Naive B cell (primary cell): Measurements from ENCODE around the gene ZNF292. TPM values are rescaled to one million over a fixed set of nuclear protein-coding genes. Genes with fewer than 3 reads are reported as not detected.
A peak's percentile ranks its signal among the peaks of the same experiment; 100 is the strongest.
"Not testable (repeated sequence)": the region's sequence is repeated elsewhere in the genome, so short reads cannot be mapped to it uniquely, and the experiment has no call there.

Source experiments
- ATAC-seq, 2 donors: fragments of 150-1000 bp; cut with Tn5 transposase; 2 replicates each; pipeline ENCODE4 v1.10.0; 2021; ENCODE audit warnings: low read depth in 2 of 2, mild to moderate bottlenecking in 2 of 2, moderate library complexity in 2 of 2
- DNase-seq: peaks from one replicate; pipeline ENCODE4 v3.0.0; 2022
- H3K27ac Mint-ChIP-seq, 6 donors: one replicate each; pipeline ENCODE4 v1.8.0; 2020 to 2022; ENCODE audit warnings: mild to moderate bottlenecking in 6 of 6, mixed read lengths in 6 of 6, moderate library complexity in 5 of 6, inconsistent platforms in 2 of 6
- H3K27me3 Mint-ChIP-seq, 3 donors: one replicate each; pipeline ENCODE4 v1.8.0; 2021 to 2022; ENCODE audit warnings: mixed read lengths in 3 of 3, mild to moderate bottlenecking in 1 of 3
- H3K36me3 Mint-ChIP-seq, 2 donors: one replicate each; pipeline ENCODE4 v1.8.0; 2020 to 2022; ENCODE audit warnings: mixed read lengths in 2 of 2, inconsistent platforms in 1 of 2, mild to moderate bottlenecking in 1 of 2
- H3K4me1 Mint-ChIP-seq, 3 donors: one replicate each; pipeline ENCODE4 v1.8.0; 2020 to 2022; ENCODE audit warnings: mixed read lengths in 3 of 3, inconsistent platforms in 1 of 3, mild to moderate bottlenecking in 1 of 3, moderate library complexity in 1 of 3
- H3K4me3 Mint-ChIP-seq, 8 donors: one replicate each; pipeline ENCODE4 v1.8.0; 2020 to 2022; ENCODE audit warnings: mild to moderate bottlenecking in 8 of 8, mixed read lengths in 8 of 8, moderate library complexity in 8 of 8, inconsistent platforms in 2 of 8
- H3K9me3 Mint-ChIP-seq, 7 donors: one replicate each; pipeline ENCODE4 v1.8.0; 2020 to 2022; ENCODE audit warnings: mixed read lengths in 7 of 7, mild to moderate bottlenecking in 5 of 7, inconsistent platforms in 2 of 7, moderate library complexity in 1 of 7
- polyA plus RNA-seq, 6 donors: library from polyadenylated mRNA; unstranded; fragments of 300-500 nt; fragmentation: Illumina TruSeq; gene quantifications; one replicate each; pipeline ENCODE4 v1.2.3, GENCODE V29; 2021; ENCODE audit warnings: low read depth in 6 of 6

The ZNF292 gene
- polyA plus RNA-seq, 6 donors from 2014 or later: 19.4 to 48.9 (median 38.4) TPM

GRCh38 chr6:87264481-87264880, 109.1 kb downstream of the ZNF292 start:
- Mint-ChIP-seq H3K9me3 (peaks cover 0 to 10% (median 0%) of the 10 kb centered on the region in 7 donors), H3K27me3 (no peaks in the 10 kb centered on the region), H3K4me3 (no peak overlapping the region), H3K4me1 (peaks cover 6 to 21% (median 18%) of the 10 kb centered on the region in 3 donors), H3K27ac (peak overlapping the region in 2 of 6 donors; percentile 1 to 22), H3K36me3 (peaks cover 5 to 10% of the 10 kb centered on the region in 2 donors)
- no peak for ATAC-seq
- DNase-seq: no peak

- H3K27ac Mint-ChIP-seq: peak overlapping the region in 2 of 6 donors; percentile 36 to 46
- H3K4me1 Mint-ChIP-seq: peaks cover 0 to 3% (median 0%) of the 10 kb centered on the region in 3 donors
- H3K36me3 Mint-ChIP-seq: no peaks in the 10 kb centered on the region
- no peaks in the 10 kb centered on the region for H3K27me3 Mint-ChIP-seq
- DNase-seq (no peak), ATAC-seq (no peak)
- H3K9me3 Mint-ChIP-seq: peaks cover 0 to 11% (median 0%) of the 10 kb centered on the region in 7 donors
- H3K4me3 Mint-ChIP-seq: no peak overlapping the region
These were observed 119.4 kb downstream of the ZNF292 start for GRCh38 chr6:87274660-87275274.

- Mint-ChIP-seq H3K27ac (no peak overlapping the region), H3K4me1 (peaks cover 0 to 3% (median 0%) of the 10 kb centered on the region in 3 donors), H3K9me3 (peaks cover 0 to 11% (median 0%) of the 10 kb centered on the region in 7 donors), H3K36me3 (no peaks in the 10 kb centered on the region), H3K4me3 (no peak overlapping the region), H3K27me3 (no peaks in the 10 kb centered on the region)
- ATAC-seq (no peak), DNase-seq (no peak)
These were observed 121.3 kb downstream of the ZNF292 start for GRCh38 chr6:87276624-87277023.

GRCh38 chr6:87277123-87277522, 121.8 kb downstream of the ZNF292 start:
- Mint-ChIP-seq H3K27ac (no peak overlapping the region), H3K27me3 (no peaks in the 10 kb centered on the region), H3K36me3 (no peaks in the 10 kb centered on the region), H3K4me3 (no peak overlapping the region), H3K4me1 (peaks cover 0 to 3% (median 0%) of the 10 kb centered on the region in 3 donors), H3K9me3 (peaks cover 0 to 10% (median 0%) of the 10 kb centered on the region in 7 donors)
- ATAC-seq (no peak), DNase-seq (no peak)

- Mint-ChIP-seq H3K27me3 (no peaks in the 10 kb centered on the region), H3K27ac (peak overlapping the region in 1 of 6 donors; percentile 76)
These were observed 123.8 kb downstream of the ZNF292 start for GRCh38 chr6:87279196-87279595.

GRCh38 chr6:87281426-87281825, 126.1 kb downstream of the ZNF292 start:
- Mint-ChIP-seq H3K9me3 (peaks cover 0 to 9% (median 0%) of the 10 kb centered on the region in 7 donors), H3K4me1 (peaks cover 0 to 3% (median 0%) of the 10 kb centered on the region in 3 donors), H3K36me3 (no peaks in the 10 kb centered on the region), H3K27ac (peak overlapping the region in 1 of 6 donors; percentile 37), H3K27me3 (peaks cover 5 to 12% (median 11%) of the 10 kb centered on the region in 3 donors), H3K4me3 (peak overlapping the region in 1 of 8 donors; percentile 9)
- ATAC-seq (no peak), DNase-seq (no peak)

More at GRCh38 chr6:87279196-87279595, 123.8 kb downstream of the ZNF292 start:
- Mint-ChIP-seq H3K9me3 (no peaks in the 10 kb centered on the region), H3K4me1 (peaks cover 0 to 3% (median 0%) of the 10 kb centered on the region in 3 donors), H3K36me3 (no peaks in the 10 kb centered on the region), H3K4me3 (no peak overlapping the region)
- ATAC-seq (no peak), DNase-seq (no peak)

GRCh38 chr6:87282743-87283142, 127.4 kb downstream of the ZNF292 start:
- H3K4me1 Mint-ChIP-seq: peaks cover 0 to 3% (median 0%) of the 10 kb centered on the region in 3 donors
- peaks cover 0 to 9% (median 0%) of the 10 kb centered on the region in 7 donors for H3K9me3 Mint-ChIP-seq
- H3K36me3 Mint-ChIP-seq: no peaks in the 10 kb centered on the region
- no peak overlapping the region for H3K27ac Mint-ChIP-seq
- ATAC-seq (no peak), DNase-seq (no peak)
- H3K27me3 Mint-ChIP-seq: peaks cover 6 to 22% (median 14%) of the 10 kb centered on the region in 3 donors
- no peak overlapping the region for H3K4me3 Mint-ChIP-seq

- H3K4me3 Mint-ChIP-seq: peak overlapping the region in 2 of 8 donors; percentile 22 to 30
- peaks cover 6 to 24% (median 16%) of the 10 kb centered on the region in 3 donors for H3K27me3 Mint-ChIP-seq
- H3K9me3 Mint-ChIP-seq: peaks cover 0 to 9% (median 0%) of the 10 kb centered on the region in 7 donors
- DNase-seq (no peak), ATAC-seq (no peak)
- peak overlapping the region in 1 of 6 donors; percentile 60 for H3K27ac Mint-ChIP-seq
- no peaks in the 10 kb centered on the region for H3K36me3 Mint-ChIP-seq
- peaks cover 0 to 3% (median 0%) of the 10 kb centered on the region in 3 donors for H3K4me1 Mint-ChIP-seq
These were observed 128.1 kb downstream of the ZNF292 start for GRCh38 chr6:87283461-87283860.

GRCh38 chr6:87287251-87287650, 131.9 kb downstream of the ZNF292 start:
- Mint-ChIP-seq H3K27ac (no peak overlapping the region), H3K4me3 (peak overlapping the region in 1 of 8 donors; percentile 54), H3K9me3 (peaks cover 0 to 9% (median 0%) of the 10 kb centered on the region in 7 donors), H3K4me1 (no peaks in the 10 kb centered on the region), H3K27me3 (peaks cover 18 to 34% (median 24%) of the 10 kb centered on the region in 3 donors), H3K36me3 (no peaks in the 10 kb centered on the region)
- ATAC-seq (no peak), DNase-seq (no peak)

GRCh38 chr6:87289571-87289970, 134.2 kb downstream of the ZNF292 start:
- DNase-seq: no peak
- peaks cover 21 to 44% (median 28%) of the 10 kb centered on the region in 3 donors for H3K27me3 Mint-ChIP-seq
- peak overlapping the region in 1 of 8 donors; percentile 25 for H3K4me3 Mint-ChIP-seq
- H3K4me1 Mint-ChIP-seq: no peaks in the 10 kb centered on the region
- peaks cover 0 to 9% (median 0%) of the 10 kb centered on the region in 7 donors for H3K9me3 Mint-ChIP-seq
- no peak for ATAC-seq
- no peaks in the 10 kb centered on the region for H3K36me3 Mint-ChIP-seq
- H3K27ac Mint-ChIP-seq: no peak overlapping the region

- H3K27me3 Mint-ChIP-seq: peaks cover 21 to 36% (median 27%) of the 10 kb centered on the region in 3 donors
These were observed 136.5 kb downstream of the ZNF292 start for GRCh38 chr6:87291883-87292282.

GRCh38 chr6:87293526-87293925, 138.2 kb downstream of the ZNF292 start:
- H3K4me1 Mint-ChIP-seq: no peaks in the 10 kb centered on the region
- peaks cover 29 to 39% (median 32%) of the 10 kb centered on the region in 3 donors for H3K27me3 Mint-ChIP-seq
- DNase-seq (no peak), ATAC-seq (no peak)
- peaks cover 0 to 2% (median 0%) of the 10 kb centered on the region in 7 donors for H3K9me3 Mint-ChIP-seq
- no peak overlapping the region for H3K4me3 Mint-ChIP-seq
- no peak overlapping the region for H3K27ac Mint-ChIP-seq
- H3K36me3 Mint-ChIP-seq: no peaks in the 10 kb centered on the region

More at GRCh38 chr6:87291883-87292282, 136.5 kb downstream of the ZNF292 start:
- no peak overlapping the region for H3K27ac Mint-ChIP-seq
- no peaks in the 10 kb centered on the region for H3K4me1 Mint-ChIP-seq
- no peak for DNase-seq
- ATAC-seq: no peak
- H3K4me3 Mint-ChIP-seq: no peak overlapping the region
- no peaks in the 10 kb centered on the region for H3K36me3 Mint-ChIP-seq
- H3K9me3 Mint-ChIP-seq: no peaks in the 10 kb centered on the region

- DNase-seq: no peak
- peaks cover 0 to 5% (median under 1%) of the 10 kb centered on the region in 7 donors for H3K9me3 Mint-ChIP-seq
- ATAC-seq: no peak
- peaks cover 29 to 56% (median 48%) of the 10 kb centered on the region in 3 donors for H3K27me3 Mint-ChIP-seq
- no peak overlapping the region for H3K27ac Mint-ChIP-seq
- H3K4me3 Mint-ChIP-seq: no peak overlapping the region
- H3K4me1 Mint-ChIP-seq: no peaks in the 10 kb centered on the region
- peaks cover 0 to 5% of the 10 kb centered on the region in 2 donors for H3K36me3 Mint-ChIP-seq
These were observed 141.8 kb downstream of the ZNF292 start for GRCh38 chr6:87297119-87297518.

- not testable (repeated sequence) for H3K27ac Mint-ChIP-seq, H3K4me1 Mint-ChIP-seq, H3K4me3 Mint-ChIP-seq, DNase-seq, ATAC-seq
- peaks cover 0 to 18% of the 10 kb centered on the region in 2 donors for H3K36me3 Mint-ChIP-seq
- peaks cover 30 to 60% (median 50%) of the 10 kb centered on the region in 3 donors for H3K27me3 Mint-ChIP-seq
- peaks cover 0 to 17% (median 9%) of the 10 kb centered on the region in 7 donors for H3K9me3 Mint-ChIP-seq
These were observed 145.9 kb downstream of the ZNF292 start for GRCh38 chr6:87301277-87301676.
